ENCODE results near the gene CACHD1. TPM values are rescaled to one million over a fixed set of nuclear protein-coding genes. Genes with fewer than 3 reads are reported as not detected.

Gene CACHD1
- total and polyA plus RNA-seq, 2 of the 8 experiments (the other 6 are each of a cell fraction or from before 2014, with no cell fraction given) = 22.2 to 42.5 TPM

DNA sequence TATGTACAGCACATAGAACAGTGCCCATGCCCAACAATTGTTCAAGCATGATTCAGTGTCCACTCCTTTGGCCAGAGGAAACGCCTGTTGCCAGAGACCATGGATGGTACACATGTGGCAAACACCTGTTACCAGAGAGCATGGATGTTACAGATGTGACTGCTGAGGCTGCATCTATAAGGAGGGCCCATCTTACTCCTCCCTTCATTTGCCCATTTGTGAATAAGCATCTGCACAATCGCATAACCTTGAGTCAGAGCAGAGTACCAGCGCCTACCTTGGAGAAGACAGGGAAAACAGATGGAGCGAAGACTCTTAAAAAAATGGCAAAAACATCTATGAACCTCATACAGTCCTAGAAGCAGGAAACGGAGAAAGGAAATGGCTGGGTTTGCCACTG, 36.6 kb upstream of the CACHD1 start:
- Histone ChIP-seq H3K27me3 (replicated peaks in 1 of 4; ENCODE audit: control insufficient read depth in 3 of 4, extremely low read depth in 1 of 4, insufficient read depth in 3 of 4, low read length in 3 of 4) (no peaks in the 10 kb centered on the region), H3K23me2 (ENCODE audit: low read depth, low read length) (no peaks in the 10 kb centered on the region), H3K9me3 (ENCODE audit: insufficient read depth in 2 of 2, low read depth in 1 of 2, low read length in 1 of 2) (no peaks in the 10 kb centered on the region), H3K18ac (ENCODE audit: extremely low read depth, low read length) (no peak overlapping the region), H2BK20ac (ENCODE audit: low read length) (no peak overlapping the region), H3K4me1 (replicated peaks in 1 of 4; ENCODE audit: control insufficient read depth in 3 of 4, insufficient read depth in 4 of 4, low read length in 3 of 4) (peaks cover 0 to 8% (median 3%) of the 10 kb centered on the region in 4 experiments; a peak in 2 of 7 replicates), H2BK5ac (ENCODE audit: low read depth, low read length) (no peak overlapping the region), H3K23ac (ENCODE audit: insufficient read length) (no peak overlapping the region), H3K4me2 (ENCODE audit: insufficient read depth in 1 of 2, low read depth in 2 of 2, low read length in 2 of 2) (no peak overlapping the region), H4K5ac (ENCODE audit: insufficient read length, low read depth, low read length) (no peak overlapping the region), H3K4me3 (ENCODE audit: extremely low read depth in 1 of 4, insufficient read depth in 2 of 4, low read depth in 3 of 4, low read length in 4 of 4) (no peak overlapping the region), H4K91ac (replicated peaks; ENCODE audit: insufficient read length, low read length) (no peak overlapping the region), H3K56ac (replicated peaks; ENCODE audit: insufficient read length, low read depth, low read length) (no peak overlapping the region), H2BK12ac (ENCODE audit: low read depth, low read length) (no peak overlapping the region), H3K79me2 (ENCODE audit: control insufficient read depth in 1 of 2, insufficient read depth in 2 of 2, low read length in 2 of 2) (no peaks in the 10 kb centered on the region), H2AFZ (ENCODE audit: low read length) (peak overlapping the region; percentile 69; the same call in 1 of the 2 replicates), H3K79me1 (ENCODE audit: low read depth, low read length) (no peaks in the 10 kb centered on the region), H2BK120ac (replicated peaks; ENCODE audit: low read depth, low read length) (no peak overlapping the region), H4K20me1 (replicated peaks in 1 of 2; ENCODE audit: control insufficient read depth in 1 of 2, insufficient read depth in 2 of 2, low read length in 2 of 2) (no peaks in the 10 kb centered on the region), H3K36me3 (ENCODE audit: control insufficient read depth in 2 of 4, insufficient read depth in 4 of 4, low read length in 3 of 4) (no peaks in the 10 kb centered on the region), H3K14ac (ENCODE audit: insufficient read length) (no peak overlapping the region), H4K8ac (ENCODE audit: extremely low read depth, insufficient read depth, low read length) (no peak overlapping the region), H3K4ac (replicated peaks; ENCODE audit: insufficient read length, low read depth, low read length) (no peak overlapping the region), H2AK5ac (ENCODE audit: low read depth, low read length) (no peak overlapping the region), H3K9ac (replicated peaks in 1 of 4; ENCODE audit: extremely low read depth in 1 of 4, low read depth in 3 of 4, low read length in 3 of 4) (no peak overlapping the region), H2BK15ac (ENCODE audit: low read length) (no peak overlapping the region), H3K27ac (ENCODE audit: low read depth, low read length) (no peak overlapping the region)
- ChIA-PET CTCF (ENCODE audit: partially characterized antibody) (interaction anchor here (0.6 to 2.1 kb wide), 2 partner anchors 16 to 53 kb away, joined by 3 to 7 read pairs; no protein-coding TSS in a partner anchor), POLR2A (ENCODE audit: partially characterized antibody) (no interaction called here)
- FAIRE-seq (no peak), DNase-seq (ENCODE audit: low read depth in 1 of 2, low spot score in 2 of 2) (no peak)
- WGBS, 2 experiments (ENCODE audit: extremely low coverage in 1 of 2, insufficient coverage in 1 of 2, insufficient read length in 1 of 2, insufficient replicate concordance in 2 of 2, low coverage in 1 of 2, low lambda C conversion rate in 2 of 2, missing lambda C conversion rate in 1 of 2) = 87% methylated on average over 5 of the region's 5 CpGs; no CpG with 5 or more reads in 1 of the 2 experiments
- TF ChIP-seq CBX5 (IDR thresholded peaks at IDR 0.05; ENCODE audit: low read depth, low read length) (no peak), KDM1A (IDR thresholded peaks at IDR 0.05; ENCODE audit: borderline replicate concordance, low read length) (no peak), CHD1 (IDR thresholded peaks at IDR 0.05; ENCODE audit: low read depth, low read length) (no peak), YY1 (IDR thresholded peaks at IDR 0.05; ENCODE audit: low read depth, low read length) (no peak), POLR2AphosphoS5 (IDR thresholded peaks at IDR 0.05; ENCODE audit: low read depth, low read length) (no peak), EGR1 (IDR thresholded peaks at IDR 0.05; ENCODE audit: borderline replicate concordance, low read depth, low read length) (no peak), RFX5 (IDR thresholded peaks at IDR 0.05; ENCODE audit: borderline replicate concordance, low read depth, low read length) (no peak), SRF (IDR thresholded peaks at IDR 0.05; ENCODE audit: low read depth, low read length) (no peak), NRF1 (IDR thresholded peaks at IDR 0.05; ENCODE audit: low read depth, low read length) (no peak), TAF7 (optimal IDR thresholded peaks at IDR 0.05; ENCODE audit: borderline replicate concordance, low read depth, low read length) (no peak), CREB1 (IDR thresholded peaks at IDR 0.05) (no peak), JUND (IDR thresholded peaks at IDR 0.05; ENCODE audit: low read length) (no peak), RXRA (IDR thresholded peaks at IDR 0.05; ENCODE audit: insufficient read depth, low read depth, low read length) (no peak)
- TF ChIP-seq, protein P1, sequence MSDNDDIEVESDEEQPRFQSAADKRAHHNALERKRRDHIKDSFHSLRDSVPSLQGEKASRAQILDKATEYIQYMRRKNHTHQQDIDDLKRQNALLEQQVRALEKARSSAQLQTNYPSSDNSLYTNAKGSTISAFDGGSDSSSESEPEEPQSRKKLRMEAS (IDR thresholded peaks at IDR 0.05) = no peak

Measured in H1 (cell line).